HepG2 (cell line): ENCODE measurements around the gene CRISPLD2. TPM values are rescaled to one million over a fixed set of nuclear protein-coding genes. Genes with fewer than 3 reads are reported as not detected.

Experiments used
- ATF6 ChIP-seq: sonication (generic); formaldehyde crosslinking; conservative IDR thresholded peaks from 2 replicates; pipeline ENCODE4 v1.4.0; 2020; ENCODE audit warnings: missing genetic modification reagents
- ATF7-NPFF ChIP-seq: sonication (generic); formaldehyde crosslinking; IDR thresholded peaks from 2 replicates; pipeline ENCODE4 v1.8.1; 2023; ENCODE audit warnings: mild to moderate bottlenecking, low read depth, missing genetic modification reagents, moderate library complexity
- ETV6 ChIP-seq: sonication (generic); formaldehyde crosslinking; conservative IDR thresholded peaks from 2 replicates; pipeline ENCODE4 v1.4.0; 2020; ENCODE audit warnings: missing genetic modification reagents
- GATAD2A ChIP-seq: IDR thresholded peaks from 2 replicates; pipeline ENCODE4 v1.6.1; 2016
- GPN1 ChIP-seq: sonication (generic); formaldehyde crosslinking; IDR thresholded peaks from 2 replicates; pipeline ENCODE4 v1.5.1; 2020; ENCODE audit warnings: missing genetic modification reagents, borderline replicate concordance
- KAT8 ChIP-seq: IDR thresholded peaks from 2 replicates; pipeline ENCODE4 v1.6.1; 2016; ENCODE audit warnings: missing genetic modification reagents, missing compliant biosample characterization
- ZBTB14 ChIP-seq: sonication (generic); formaldehyde crosslinking; IDR thresholded peaks from 2 replicates; pipeline ENCODE4 v1.4.0; 2020; ENCODE audit warnings: missing genetic modification reagents
- ZNF143 ChIP-seq: sonication (generic); formaldehyde crosslinking; IDR thresholded peaks from 2 replicates; pipeline ENCODE4 v1.4.0; 2020; ENCODE audit warnings: missing genetic modification reagents
- ZNF335 ChIP-seq: sonication (generic); formaldehyde crosslinking; IDR thresholded peaks from 2 replicates; pipeline ENCODE4 v1.4.0; 2020; ENCODE audit warnings: missing genetic modification reagents
- ZNF607 ChIP-seq: sonication (generic); formaldehyde crosslinking; IDR thresholded peaks from 2 replicates; pipeline ENCODE4 v1.5.1; 2020; ENCODE audit warnings: missing genetic modification reagents, mild to moderate bottlenecking, borderline replicate concordance
- ZNF75D ChIP-seq: sonication (generic); formaldehyde crosslinking; IDR thresholded peaks from 2 replicates; pipeline ENCODE4 v1.8.1; 2023; ENCODE audit warnings: missing genetic modification reagents, mild to moderate bottlenecking, borderline replicate concordance
- ZNF816 ChIP-seq: sonication (generic); formaldehyde crosslinking; IDR thresholded peaks from 2 replicates; pipeline ENCODE4 v1.8.0; 2022; ENCODE audit warnings: missing genetic modification reagents, mild to moderate bottlenecking, borderline replicate concordance
- polyA plus RNA-seq, 8 experiments: library from polyadenylated mRNA; depleted of rRNA in 3 of 8; stranded (reverse) in 7 of 8; unstranded in 1 of 8; fragments of >200 nt; fragmentation: Illumina TruSeq in 4 of 8; extraction: Trizol in 4 of 8; gene quantifications; 2 replicates each; pipeline versions ENCODE4 v1.2.1 to v1.2.3, GENCODE V29; 2011 to 2016; ENCODE audit warnings: low read depth in 4 of 8, missing spikeins in 1 of 8, mixed read lengths in 1 of 8; ENCODE audit not compliant: insufficient read depth in 1 of 8
- total RNA-seq, 5 experiments: library from RNA; depleted of rRNA; stranded (reverse); fragments of >200 nt; fragmentation: Illumina TruSeq; extraction: Trizol; gene quantifications; 2 replicates each; pipeline ENCODE4 v1.2.3, GENCODE V29; 2016; ENCODE audit warnings: low read depth in 1 of 5
- TF ChIP-seq, protein P1 (sequence below): sonication (generic); formaldehyde crosslinking; IDR thresholded peaks from 2 replicates; pipeline ENCODE4 v1.9.0; 2022; ENCODE audit warnings: low read depth, missing genetic modification reagents
- TF ChIP-seq, protein P2 (sequence below): sonication (generic); formaldehyde crosslinking; IDR thresholded peaks from 2 replicates; pipeline ENCODE4 v1.4.0; 2020; ENCODE audit warnings: mild to moderate bottlenecking, missing genetic modification reagents
- TF ChIP-seq, protein P3 (sequence below): sonication (generic); formaldehyde crosslinking; IDR thresholded peaks from 2 replicates; pipeline ENCODE4 v1.4.0; 2020; ENCODE audit warnings: mild to moderate bottlenecking, missing genetic modification reagents

Gene CRISPLD2
- total and polyA plus RNA-seq, 2 of the 13 experiments (the other 11 are each of a cell fraction or from before 2014, with no cell fraction given) = 0.04 to 0.31 TPM

DNA sequence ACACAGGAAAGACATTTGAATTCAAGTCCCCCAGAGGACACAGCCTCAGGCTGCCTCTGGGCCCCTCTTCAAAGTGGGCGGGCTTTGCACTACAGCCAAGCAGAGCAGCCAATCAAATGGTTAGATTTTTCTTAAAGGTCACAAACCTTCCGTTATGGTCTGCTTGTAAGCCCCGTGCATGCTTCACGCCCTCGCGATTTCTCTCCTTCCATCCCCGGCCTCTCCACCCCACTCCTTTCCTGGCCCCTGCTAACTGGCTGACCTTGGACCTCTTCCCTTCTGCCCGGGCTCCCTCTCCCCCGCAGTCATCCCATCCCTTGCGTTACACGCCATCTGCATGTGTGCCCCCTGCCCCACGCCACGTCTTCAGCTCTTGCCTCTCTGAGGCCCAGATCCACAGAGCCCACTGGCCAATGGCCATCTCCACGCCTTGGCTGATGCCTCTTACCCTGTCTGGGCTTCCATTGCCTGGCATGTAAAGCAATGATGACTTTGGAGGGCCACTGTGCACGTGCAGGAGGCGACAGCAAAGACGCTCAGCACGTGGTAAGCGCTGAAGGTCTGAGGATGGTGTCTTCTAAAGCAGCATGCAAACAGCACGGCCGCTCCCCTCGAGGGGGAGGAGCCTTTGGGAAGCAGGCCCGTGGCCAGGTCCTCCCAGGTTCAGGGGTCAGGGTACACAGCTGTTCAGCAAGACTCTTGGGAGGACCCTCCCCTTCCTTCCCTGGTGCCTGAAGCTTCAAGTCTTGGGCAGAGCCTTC is 104.7 kb downstream of the CRISPLD2 start (continued):
- TF ChIP-seq ATF6 (CRISPR knock-in tag) = no peak
- TF ChIP-seq ZNF607 (CRISPR knock-in tag) = peak; percentile 66; the same call in 1 of the 2 replicates
- TF ChIP-seq, protein P1, sequence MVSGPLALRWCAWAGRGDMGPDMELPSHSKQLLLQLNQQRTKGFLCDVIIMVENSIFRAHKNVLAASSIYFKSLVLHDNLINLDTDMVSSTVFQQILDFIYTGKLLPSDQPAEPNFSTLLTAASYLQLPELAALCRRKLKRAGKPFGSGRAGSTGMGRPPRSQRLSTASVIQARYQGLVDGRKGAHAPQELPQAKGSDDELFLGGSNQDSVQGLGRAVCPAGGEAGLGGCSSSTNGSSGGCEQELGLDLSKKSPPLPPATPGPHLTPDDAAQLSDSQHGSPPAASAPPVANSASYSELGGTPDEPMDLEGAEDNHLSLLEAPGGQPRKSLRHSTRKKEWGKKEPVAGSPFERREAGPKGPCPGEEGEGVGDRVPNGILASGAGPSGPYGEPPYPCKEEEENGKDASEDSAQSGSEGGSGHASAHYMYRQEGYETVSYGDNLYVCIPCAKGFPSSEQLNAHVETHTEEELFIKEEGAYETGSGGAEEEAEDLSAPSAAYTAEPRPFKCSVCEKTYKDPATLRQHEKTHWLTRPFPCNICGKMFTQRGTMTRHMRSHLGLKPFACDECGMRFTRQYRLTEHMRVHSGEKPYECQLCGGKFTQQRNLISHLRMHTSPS (CRISPR knock-in tag) = no peak
- TF ChIP-seq ETV6 (CRISPR knock-in tag) = no peak
- TF ChIP-seq KAT8 = no peak
- TF ChIP-seq ZNF816 = no peak
- TF ChIP-seq ZNF335 (CRISPR knock-in tag) = no peak
- no peak for TF ChIP-seq ZNF143 (CRISPR knock-in tag)
- TF ChIP-seq, protein P2, sequence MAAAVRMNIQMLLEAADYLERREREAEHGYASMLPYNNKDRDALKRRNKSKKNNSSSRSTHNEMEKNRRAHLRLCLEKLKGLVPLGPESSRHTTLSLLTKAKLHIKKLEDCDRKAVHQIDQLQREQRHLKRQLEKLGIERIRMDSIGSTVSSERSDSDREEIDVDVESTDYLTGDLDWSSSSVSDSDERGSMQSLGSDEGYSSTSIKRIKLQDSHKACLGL (CRISPR knock-in tag) = peak; percentile 65; the same call in 1 of the 2 replicates
- peak; percentile 32; the same call in 1 of the 2 replicates for TF ChIP-seq GATAD2A
- no peak for TF ChIP-seq ZBTB14 (CRISPR knock-in tag)
- TF ChIP-seq ZNF75D (CRISPR knock-in tag) = no peak
- TF ChIP-seq, protein P3, sequence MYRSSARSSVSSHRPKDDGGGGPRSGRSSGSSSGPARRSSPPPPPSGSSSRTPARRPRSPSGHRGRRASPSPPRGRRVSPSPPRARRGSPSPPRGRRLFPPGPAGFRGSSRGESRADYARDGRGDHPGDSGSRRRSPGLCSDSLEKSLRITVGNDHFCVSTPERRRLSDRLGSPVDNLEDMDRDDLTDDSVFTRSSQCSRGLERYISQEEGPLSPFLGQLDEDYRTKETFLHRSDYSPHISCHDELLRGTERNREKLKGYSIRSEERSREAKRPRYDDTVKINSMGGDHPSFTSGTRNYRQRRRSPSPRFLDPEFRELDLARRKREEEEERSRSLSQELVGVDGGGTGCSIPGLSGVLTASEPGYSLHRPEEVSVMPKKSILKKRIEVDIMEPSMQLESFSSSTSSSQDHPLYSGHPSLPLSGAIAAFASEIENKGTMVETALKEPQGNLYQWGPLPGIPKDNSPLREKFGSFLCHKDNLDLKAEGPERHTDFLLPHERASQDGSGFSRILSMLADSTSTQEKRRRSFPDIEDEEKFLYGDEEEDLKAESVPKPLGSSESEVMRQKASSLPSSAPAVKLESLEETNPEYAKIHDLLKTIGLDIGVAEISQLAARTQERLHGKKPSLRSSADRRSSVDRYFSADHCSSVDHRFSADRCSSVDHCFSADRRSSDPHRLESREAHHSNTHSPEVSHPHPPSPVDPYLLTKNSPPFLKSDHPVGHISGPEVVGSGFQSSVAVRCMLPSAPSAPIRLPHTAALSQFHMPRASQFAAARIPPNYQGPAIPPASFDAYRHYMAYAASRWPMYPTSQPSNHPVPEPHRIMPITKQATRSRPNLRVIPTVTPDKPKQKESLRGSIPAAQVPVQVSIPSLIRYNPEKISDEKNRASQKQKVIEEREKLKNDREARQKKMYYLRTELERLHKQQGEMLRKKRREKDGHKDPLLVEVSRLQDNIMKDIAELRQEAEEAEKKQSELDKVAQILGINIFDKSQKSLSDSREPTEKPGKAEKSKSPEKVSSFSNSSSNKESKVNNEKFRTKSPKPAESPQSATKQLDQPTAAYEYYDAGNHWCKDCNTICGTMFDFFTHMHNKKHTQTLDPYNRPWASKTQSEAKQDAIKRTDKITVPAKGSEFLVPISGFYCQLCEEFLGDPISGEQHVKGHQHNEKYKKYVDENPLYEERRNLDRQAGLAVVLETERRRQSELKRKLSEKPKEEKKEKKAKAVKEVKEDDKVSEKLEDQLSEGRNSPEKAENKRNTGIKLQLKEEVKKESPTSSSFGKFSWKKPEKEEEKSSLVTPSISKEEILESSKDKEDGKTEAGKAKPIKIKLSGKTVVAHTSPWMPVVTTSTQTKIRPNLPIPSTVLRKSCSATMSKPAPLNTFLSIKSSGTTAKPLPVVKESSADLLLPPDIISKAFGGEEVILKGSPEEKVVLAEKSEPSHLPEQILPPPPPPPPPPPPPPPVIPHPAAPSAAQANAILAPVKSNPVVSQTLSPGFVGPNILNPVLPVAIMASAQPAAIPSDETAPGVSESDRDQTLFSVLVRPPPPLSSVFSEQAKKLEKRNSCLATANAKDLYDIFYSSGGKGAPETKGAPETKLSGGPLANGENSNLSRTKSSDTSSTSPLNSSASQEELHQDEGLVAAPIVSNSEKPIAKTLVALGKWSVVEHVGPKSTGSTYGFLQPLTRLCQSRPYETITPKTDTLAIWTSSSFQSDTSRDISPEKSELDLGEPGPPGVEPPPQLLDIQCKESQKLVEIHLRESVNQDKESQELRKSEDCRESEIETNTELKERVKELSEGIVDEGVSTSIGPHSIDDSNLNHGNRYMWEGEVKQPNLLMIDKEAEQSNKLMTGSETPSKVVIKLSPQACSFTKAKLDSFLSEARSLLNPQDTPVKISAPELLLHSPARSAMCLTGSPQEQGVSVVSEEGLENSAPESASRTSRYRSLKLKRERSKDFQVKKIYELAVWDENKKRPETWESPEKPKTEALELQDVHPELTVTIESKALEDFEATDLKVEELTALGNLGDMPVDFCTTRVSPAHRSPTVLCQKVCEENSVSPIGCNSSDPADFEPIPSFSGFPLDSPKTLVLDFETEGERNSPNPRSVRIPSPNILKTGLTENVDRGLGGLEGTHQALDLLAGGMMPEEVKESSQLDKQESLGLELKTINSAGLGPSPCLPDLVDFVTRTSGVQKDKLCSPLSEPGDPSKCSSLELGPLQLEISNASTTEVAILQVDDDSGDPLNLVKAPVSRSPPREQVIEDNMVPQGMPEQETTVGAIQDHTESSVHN (CRISPR knock-in tag) = 0 out of 2 replicates have a peak, but pooled peaks have one; percentile 14
- peak; percentile 75; the same call in 1 of the 2 replicates for TF ChIP-seq ATF7-NPFF (CRISPR knock-in tag)
- no peak for TF ChIP-seq GPN1 (CRISPR knock-in tag)
